HepG2 (cell line): ENCODE data around the gene R3HDM4.

Experiments used
- CEBPB ChIP-seq: IDR thresholded peaks from 2 replicates; pipeline ENCODE4 v1.6.1; 2011; ENCODE audit warnings: low read depth, low read length, improper control_type of control experiment, borderline replicate concordance
- DRAP1 ChIP-seq: IDR thresholded peaks from 2 replicates; pipeline ENCODE4 v1.6.1; 2016; ENCODE audit warnings: missing genetic modification reagents, missing compliant biosample characterization
- PCBP2 ChIP-seq: fragments of 200-400 bp; formaldehyde crosslinking; optimal IDR thresholded peaks from 2 replicates; pipeline ENCODE3; 2018; ENCODE audit warnings: low read length, low read depth; ENCODE audit not compliant: poor library complexity, severe bottlenecking
- POLR2A ChIP-seq, 2 experiments: IDR thresholded peaks; 2 replicates each; pipeline ENCODE4 v1.6.1; 2011; ENCODE audit warnings: low read depth in 2 of 2, low read length in 2 of 2, mild to moderate bottlenecking in 1 of 2, moderate library complexity in 1 of 2; ENCODE audit not compliant: insufficient read depth in 1 of 2
- POLR2AphosphoS5 ChIP-seq: IDR thresholded peaks from 2 replicates; pipeline ENCODE4 v1.6.1; 2012; ENCODE audit warnings: low read depth, low read length
- SOX5 ChIP-seq: IDR thresholded peaks from 2 replicates; pipeline ENCODE4 v1.6.1; 2016; ENCODE audit warnings: borderline replicate concordance
- STAT5B ChIP-seq: sonication (generic); formaldehyde crosslinking; IDR thresholded peaks from 2 replicates; pipeline ENCODE4 v1.4.0; 2020; ENCODE audit warnings: missing genetic modification reagents
- U2AF2 ChIP-seq: fragments of 200-400 bp; formaldehyde crosslinking; IDR thresholded peaks from 2 replicates; pipeline ENCODE4 v1.6.1; 2017; ENCODE audit warnings: low read depth, mild to moderate bottlenecking, low read length
- ZNF558 ChIP-seq: sonication (generic); formaldehyde crosslinking; IDR thresholded peaks from 2 replicates; pipeline ENCODE4 v1.9.0; 2022; ENCODE audit warnings: mild to moderate bottlenecking, missing genetic modification reagents, borderline replicate concordance
- TF ChIP-seq, protein P1 (sequence below): IDR thresholded peaks from 2 replicates; pipeline ENCODE4 v1.6.1; 2016; ENCODE audit warnings: mild to moderate bottlenecking
- TF ChIP-seq, protein P2 (sequence below): sonication (generic); formaldehyde crosslinking; IDR thresholded peaks from 2 replicates; pipeline ENCODE4 v1.5.0; 2020; ENCODE audit warnings: mild to moderate bottlenecking, missing genetic modification reagents, moderate library complexity
- TF ChIP-seq, protein P3 (sequence below), 2 experiments: IDR thresholded peaks; 2 replicates each; pipeline ENCODE4 v1.6.1; 2011 to 2012; ENCODE audit warnings: low read length in 2 of 2, borderline replicate concordance in 1 of 2, low read depth in 1 of 2, mild to moderate bottlenecking in 1 of 2, moderate library complexity in 1 of 2

GRCh38 chr19:867855-868457, 45.1 kb downstream of the R3HDM4 start:
- TF ChIP-seq DRAP1 (CRISPR knock-in tag) (no peak), POLR2A (IDR thresholded peaks at IDR 0.05; ENCODE audit: insufficient read depth in 1 of 2, low read depth in 2 of 2, low read length in 2 of 2) (no peak), SOX5 (CRISPR knock-in tag) (no peak), STAT5B (CRISPR knock-in tag) (no peak), CEBPB (no peak), U2AF2 (no peak), ZNF558 (CRISPR knock-in tag) (no peak), PCBP2 (no peak), POLR2AphosphoS5 (no peak)
- TF ChIP-seq, protein P1, sequence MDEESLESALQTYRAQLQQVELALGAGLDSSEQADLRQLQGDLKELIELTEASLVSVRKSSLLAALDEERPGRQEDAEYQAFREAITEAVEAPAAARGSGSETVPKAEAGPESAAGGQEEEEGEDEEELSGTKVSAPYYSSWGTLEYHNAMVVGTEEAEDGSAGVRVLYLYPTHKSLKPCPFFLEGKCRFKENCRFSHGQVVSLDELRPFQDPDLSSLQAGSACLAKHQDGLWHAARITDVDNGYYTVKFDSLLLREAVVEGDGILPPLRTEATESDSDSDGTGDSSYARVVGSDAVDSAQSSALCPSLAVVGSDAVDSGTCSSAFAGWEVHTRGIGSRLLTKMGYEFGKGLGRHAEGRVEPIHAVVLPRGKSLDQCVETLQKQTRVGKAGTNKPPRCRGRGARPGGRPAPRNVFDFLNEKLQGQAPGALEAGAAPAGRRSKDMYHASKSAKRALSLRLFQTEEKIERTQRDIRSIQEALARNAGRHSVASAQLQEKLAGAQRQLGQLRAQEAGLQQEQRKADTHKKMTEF (CRISPR knock-in tag), result no peak
- TF ChIP-seq, protein P2, sequence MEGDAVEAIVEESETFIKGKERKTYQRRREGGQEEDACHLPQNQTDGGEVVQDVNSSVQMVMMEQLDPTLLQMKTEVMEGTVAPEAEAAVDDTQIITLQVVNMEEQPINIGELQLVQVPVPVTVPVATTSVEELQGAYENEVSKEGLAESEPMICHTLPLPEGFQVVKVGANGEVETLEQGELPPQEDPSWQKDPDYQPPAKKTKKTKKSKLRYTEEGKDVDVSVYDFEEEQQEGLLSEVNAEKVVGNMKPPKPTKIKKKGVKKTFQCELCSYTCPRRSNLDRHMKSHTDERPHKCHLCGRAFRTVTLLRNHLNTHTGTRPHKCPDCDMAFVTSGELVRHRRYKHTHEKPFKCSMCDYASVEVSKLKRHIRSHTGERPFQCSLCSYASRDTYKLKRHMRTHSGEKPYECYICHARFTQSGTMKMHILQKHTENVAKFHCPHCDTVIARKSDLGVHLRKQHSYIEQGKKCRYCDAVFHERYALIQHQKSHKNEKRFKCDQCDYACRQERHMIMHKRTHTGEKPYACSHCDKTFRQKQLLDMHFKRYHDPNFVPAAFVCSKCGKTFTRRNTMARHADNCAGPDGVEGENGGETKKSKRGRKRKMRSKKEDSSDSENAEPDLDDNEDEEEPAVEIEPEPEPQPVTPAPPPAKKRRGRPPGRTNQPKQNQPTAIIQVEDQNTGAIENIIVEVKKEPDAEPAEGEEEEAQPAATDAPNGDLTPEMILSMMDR (CRISPR knock-in tag), result no peak
- TF ChIP-seq, protein P3, sequence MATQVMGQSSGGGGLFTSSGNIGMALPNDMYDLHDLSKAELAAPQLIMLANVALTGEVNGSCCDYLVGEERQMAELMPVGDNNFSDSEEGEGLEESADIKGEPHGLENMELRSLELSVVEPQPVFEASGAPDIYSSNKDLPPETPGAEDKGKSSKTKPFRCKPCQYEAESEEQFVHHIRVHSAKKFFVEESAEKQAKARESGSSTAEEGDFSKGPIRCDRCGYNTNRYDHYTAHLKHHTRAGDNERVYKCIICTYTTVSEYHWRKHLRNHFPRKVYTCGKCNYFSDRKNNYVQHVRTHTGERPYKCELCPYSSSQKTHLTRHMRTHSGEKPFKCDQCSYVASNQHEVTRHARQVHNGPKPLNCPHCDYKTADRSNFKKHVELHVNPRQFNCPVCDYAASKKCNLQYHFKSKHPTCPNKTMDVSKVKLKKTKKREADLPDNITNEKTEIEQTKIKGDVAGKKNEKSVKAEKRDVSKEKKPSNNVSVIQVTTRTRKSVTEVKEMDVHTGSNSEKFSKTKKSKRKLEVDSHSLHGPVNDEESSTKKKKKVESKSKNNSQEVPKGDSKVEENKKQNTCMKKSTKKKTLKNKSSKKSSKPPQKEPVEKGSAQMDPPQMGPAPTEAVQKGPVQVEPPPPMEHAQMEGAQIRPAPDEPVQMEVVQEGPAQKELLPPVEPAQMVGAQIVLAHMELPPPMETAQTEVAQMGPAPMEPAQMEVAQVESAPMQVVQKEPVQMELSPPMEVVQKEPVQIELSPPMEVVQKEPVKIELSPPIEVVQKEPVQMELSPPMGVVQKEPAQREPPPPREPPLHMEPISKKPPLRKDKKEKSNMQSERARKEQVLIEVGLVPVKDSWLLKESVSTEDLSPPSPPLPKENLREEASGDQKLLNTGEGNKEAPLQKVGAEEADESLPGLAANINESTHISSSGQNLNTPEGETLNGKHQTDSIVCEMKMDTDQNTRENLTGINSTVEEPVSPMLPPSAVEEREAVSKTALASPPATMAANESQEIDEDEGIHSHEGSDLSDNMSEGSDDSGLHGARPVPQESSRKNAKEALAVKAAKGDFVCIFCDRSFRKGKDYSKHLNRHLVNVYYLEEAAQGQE (IDR thresholded peaks at IDR 0.05; ENCODE audit: borderline replicate concordance in 1 of 2, low read depth in 1 of 2, low read length in 2 of 2), result no peak
